LNCaP clone FGC (cell line): Measurements from ENCODE around the gene SIRT5.

Source experiments
- DNase-seq: peaks from one replicate; pipeline ENCODE4 v3.0.0-alpha.2; 2011; ENCODE audit warnings: low read depth
- H3K4me3 ChIP-seq: 2 replicates; pipeline ENCODE4 v1.5.1; 2011; ENCODE audit warnings: mild to moderate bottlenecking, low read depth, low read length, control low read depth
- TF ChIP-seq, protein P1 (sequence below): IDR thresholded peaks from 2 replicates; pipeline ENCODE4 v1.5.1; 2012; ENCODE audit warnings: mild to moderate bottlenecking; ENCODE audit not compliant: control insufficient read depth, insufficient read depth; ENCODE audit errors: extremely low read depth

SIRT5 gene

DNA sequence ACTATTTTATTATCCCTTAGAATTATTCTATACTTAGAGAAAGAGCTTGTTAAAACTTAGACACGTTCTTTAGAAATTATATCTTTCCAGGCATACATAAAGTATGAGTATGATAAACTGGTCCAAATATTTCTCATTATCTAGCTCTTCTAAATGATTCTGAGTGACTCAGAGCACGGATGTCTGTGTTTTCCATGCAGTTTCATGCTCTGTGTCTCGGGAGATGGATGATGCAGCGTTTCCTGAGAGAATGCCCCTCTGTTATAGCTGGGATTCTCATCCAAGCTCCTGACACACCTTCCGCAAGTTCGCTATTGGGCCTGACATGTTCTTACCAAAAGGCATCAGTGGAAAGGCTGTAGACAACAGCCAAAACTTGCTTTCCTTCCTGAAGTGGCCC is 19.3 kb downstream of the SIRT5 start:
- TF ChIP-seq, protein P1, sequence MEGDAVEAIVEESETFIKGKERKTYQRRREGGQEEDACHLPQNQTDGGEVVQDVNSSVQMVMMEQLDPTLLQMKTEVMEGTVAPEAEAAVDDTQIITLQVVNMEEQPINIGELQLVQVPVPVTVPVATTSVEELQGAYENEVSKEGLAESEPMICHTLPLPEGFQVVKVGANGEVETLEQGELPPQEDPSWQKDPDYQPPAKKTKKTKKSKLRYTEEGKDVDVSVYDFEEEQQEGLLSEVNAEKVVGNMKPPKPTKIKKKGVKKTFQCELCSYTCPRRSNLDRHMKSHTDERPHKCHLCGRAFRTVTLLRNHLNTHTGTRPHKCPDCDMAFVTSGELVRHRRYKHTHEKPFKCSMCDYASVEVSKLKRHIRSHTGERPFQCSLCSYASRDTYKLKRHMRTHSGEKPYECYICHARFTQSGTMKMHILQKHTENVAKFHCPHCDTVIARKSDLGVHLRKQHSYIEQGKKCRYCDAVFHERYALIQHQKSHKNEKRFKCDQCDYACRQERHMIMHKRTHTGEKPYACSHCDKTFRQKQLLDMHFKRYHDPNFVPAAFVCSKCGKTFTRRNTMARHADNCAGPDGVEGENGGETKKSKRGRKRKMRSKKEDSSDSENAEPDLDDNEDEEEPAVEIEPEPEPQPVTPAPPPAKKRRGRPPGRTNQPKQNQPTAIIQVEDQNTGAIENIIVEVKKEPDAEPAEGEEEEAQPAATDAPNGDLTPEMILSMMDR, result no peak
- DNase-seq, result no peak
- H3K4me3 ChIP-seq, result no peak overlapping the region

DNA sequence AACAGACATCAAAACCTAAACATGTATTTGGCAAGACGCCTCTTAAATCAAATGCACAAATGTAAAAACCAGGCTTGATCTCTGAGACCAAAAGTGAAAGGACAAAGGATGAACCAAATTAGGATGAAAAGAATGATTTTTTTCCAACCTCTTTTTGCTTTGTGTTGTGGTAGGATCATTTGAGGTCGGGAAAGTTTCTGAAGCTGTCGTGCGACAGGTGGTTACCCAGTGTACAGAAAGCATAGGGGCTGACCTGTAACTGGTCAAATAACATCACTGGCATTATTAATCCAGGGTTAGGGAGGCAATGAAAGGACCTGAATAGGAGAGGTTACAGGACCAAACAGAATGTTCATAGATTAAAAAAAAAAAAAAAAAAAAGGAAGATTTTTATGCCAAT is 22.7 kb downstream of the SIRT5 start:
- no peak overlapping the region for H3K4me3 ChIP-seq
- no peak for DNase-seq
- TF ChIP-seq, protein P1, result no peak

DNA sequence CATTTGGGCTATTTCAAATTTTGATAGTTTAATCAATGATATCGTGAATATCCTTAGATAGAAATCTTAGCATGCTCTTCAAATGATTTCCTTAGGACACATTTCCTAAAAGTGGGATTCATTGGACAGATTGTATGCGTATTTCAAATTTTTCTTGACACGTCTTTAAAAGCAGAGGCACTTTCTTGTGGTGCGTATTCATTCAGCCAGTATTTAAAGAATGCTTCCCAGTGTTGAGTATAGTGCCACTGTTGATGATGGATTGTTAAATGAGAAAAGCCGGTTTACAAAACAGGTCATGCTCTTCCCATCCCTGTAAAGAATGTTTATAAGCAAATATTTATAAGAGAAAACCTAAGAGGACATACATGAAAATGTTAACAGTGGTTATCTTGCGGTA is 25.6 kb downstream of the SIRT5 start:
- TF ChIP-seq, protein P1, result no peak
- no peak overlapping the region for H3K4me3 ChIP-seq
- DNase-seq, result no peak

DNA sequence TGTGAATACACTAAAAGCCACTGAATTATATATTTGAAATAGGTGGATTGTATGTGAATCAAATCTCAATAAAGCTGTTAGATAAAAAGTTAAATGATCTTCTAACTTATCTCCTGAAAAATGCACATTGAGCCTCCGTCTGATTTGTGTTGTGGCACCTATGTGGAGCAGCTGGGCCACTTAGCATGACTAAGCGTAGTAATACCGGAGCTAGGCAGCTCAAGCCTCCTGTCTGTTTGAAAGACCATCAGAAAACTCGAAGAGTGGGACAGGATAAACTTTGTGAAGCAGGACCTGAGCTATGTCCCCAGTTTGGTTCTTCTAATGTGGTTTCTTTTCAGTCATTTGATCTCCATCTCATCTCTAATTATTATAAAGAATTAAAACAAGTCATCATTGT is 29.7 kb downstream of the SIRT5 start:
- H3K4me3 ChIP-seq, result no peak overlapping the region
- TF ChIP-seq, protein P1, result no peak
- no peak for DNase-seq

DNA sequence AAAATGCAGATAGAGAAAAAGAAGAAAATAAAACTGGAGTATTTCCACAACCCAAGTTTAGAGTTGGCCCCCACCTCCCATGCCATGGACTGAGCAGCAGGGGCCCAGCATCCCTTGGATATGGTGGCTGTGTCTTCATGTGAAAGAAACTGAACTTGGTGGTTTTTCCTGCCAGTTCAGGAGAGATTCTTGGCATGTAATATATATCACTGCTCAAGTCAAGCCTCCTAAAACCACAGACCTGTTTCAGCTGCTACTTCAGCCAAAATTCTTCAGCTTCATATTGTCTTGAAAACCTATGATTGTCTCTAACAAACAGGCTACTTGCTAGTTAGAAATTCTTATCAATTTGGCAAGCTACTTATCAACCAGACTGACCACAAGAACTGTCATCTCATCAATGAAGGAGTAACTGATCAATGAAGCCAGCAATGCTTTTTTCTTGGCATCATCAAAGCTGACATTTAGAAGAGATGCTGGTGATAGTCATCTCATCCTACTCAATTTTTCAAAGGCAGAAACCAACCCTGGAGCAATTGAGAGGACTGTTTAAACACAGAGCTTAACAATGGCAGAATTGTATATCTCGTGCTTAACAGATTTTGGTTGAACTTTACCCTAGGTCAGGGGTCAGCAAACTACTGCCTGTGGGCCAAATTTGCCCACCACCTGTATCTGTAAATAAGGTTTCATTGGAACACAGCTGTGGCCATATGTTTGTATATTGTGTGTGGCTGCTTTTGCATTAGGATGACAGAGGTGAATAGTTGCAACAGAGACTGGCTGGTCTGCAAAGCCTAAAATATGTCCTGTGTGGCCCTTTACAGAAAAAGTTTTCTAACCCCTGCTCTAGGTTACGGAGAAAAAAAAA is 30.4 kb downstream of the SIRT5 start:
- TF ChIP-seq, protein P1, result no peak
- DNase-seq, result no peak

DNA sequence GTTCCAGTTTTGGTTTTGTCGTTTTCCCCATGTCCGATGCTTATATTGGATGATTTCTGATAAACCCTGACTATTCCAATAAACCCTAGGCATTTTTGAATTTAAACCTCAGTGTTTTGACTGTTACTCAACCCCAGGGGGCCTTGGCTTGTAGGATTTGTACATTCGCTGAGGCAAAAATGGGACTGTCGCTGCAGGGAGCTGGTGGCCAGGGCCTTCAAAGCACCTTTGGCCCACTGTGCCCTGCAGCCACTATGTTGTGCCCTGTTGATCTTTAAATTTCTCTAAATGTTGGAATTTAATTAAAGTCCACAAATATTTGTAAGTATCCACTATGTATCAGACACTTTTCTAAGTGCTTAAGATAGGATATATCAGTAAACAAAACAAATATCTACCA is 31.2 kb downstream of the SIRT5 start:
- TF ChIP-seq, protein P1, result no peak
- H3K4me3 ChIP-seq, result no peak overlapping the region
- DNase-seq, result no peak

More for the DNA sequence above, 30.4 kb downstream of the SIRT5 start:
- H3K4me3 ChIP-seq, result no peak overlapping the region

DNA sequence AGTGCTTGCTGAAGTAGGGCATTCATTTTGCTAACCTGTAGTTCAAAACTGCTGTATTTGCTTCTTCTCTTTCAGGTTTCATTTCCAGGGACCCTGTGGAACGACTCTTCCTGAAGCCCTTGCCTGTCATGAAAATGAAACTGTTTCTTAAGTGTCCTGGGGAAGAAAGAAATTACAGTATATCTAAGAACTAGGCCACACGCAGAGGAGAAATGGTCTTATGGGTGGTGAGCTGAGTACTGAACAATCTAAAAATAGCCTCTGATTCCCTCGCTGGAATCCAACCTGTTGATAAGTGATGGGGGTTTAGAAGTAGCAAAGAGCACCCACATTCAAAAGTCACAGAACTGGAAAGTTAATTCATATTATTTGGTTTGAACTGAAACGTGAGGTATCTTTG is 37.3 kb downstream of the SIRT5 start:
- no peak for DNase-seq
- TF ChIP-seq, protein P1, result no peak

More for the DNA sequence above, 37.3 kb downstream of the SIRT5 start:
- H3K4me3 ChIP-seq, result no peak overlapping the region
